ENCODE results near the gene HIGD1A.

Gene HIGD1A

DNA sequence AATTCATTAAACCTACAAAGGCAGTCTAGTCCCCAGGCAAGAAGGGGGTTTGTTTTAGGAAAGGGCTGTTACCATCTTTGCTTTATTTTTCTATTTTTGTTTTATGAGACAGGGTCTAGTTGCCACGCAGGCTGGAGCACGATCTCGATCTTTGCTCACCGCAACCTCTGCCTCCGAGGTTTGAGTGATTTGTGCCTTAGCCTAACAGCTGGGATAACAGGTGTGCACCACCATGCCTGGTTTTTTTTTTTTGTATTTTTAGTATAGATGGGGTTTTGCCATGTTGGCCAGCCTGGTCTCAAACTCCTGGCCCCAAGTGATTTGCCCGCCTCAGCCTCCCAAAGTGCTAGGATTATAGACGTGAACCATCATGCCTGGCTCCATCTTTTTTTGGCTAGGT is 4.9 kb downstream of the HIGD1A start:
- no peak for DNase-seq (ENCODE audit: low read depth)

DNA sequence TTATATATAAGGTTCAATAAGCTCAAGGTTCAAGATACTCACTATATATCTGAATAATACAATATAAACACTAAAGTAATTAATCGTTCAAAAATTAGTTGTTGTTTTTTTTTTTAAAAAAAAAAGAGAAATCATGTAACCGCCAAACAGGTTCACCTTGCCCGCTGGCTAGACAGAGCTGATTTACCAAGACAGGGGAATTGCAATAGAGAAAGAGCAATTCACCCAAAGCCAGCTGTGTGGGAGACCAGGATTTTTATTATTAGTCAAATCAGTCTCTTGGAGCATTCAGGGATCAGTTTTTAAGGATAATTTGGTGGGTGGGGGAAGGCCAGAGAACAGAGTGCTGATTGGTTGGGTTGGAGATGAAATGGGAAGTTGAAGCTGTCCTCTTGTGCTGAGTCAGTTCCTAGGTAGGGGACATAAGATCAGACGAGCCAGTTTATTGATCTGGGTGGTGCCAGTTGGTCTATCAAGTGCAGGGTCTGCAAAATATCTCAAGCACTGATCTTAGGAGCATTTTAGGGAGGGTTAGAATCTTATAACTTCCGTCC is 7.9 kb downstream of the HIGD1A start:
- DNase-seq (ENCODE audit: low read depth): no peak

DNA sequence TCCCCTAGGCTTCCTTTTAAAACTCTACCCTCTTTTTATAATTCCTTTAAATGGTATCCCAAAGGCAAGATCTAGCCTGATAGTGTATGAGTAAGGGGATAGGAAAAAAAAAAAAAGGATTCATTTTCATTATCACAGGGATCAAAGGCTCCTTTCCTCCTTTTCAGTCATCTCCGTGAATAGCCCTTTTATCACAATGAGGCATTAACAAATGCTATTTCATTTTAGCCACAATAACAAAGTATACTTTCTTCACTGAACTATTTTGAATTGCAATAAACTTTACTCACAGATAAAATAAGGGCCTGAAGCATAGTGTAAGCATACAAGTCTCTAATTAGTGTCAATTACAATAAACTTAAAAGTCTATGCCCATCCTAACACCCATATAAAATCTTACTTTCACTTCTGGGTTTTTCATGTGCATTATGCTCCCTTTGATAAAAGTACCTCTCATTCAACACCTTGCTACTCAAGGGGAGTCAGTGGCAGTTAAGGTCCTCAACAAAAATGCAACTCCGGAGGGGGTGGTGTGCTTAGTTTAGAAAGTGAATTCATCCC is 8.6 kb downstream of the HIGD1A start:
- DNase-seq (ENCODE audit: low read depth): no peak

DNA sequence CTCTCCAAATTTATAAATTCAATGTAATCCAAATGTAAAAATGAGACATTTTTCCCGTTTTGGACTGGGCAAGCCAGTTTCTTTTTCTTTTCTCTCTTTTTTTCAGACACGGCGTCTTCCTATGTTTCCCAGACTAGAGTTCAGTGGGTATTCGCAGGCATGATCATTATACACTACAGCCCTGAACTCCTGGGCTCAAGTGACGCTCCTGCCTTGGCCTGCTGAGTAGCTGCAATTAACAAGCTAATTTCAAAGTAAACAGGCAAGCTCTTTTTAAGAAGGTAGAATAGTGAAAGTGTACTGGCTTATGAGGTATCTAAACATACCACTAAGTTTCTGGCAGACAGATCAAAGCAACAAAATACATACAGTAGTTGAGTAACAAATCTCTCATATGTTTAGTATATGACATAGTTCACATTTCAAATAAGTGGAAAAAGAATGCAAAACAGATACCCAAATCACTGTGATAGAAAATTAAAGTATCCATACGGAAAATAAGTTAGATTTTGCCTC is 13.5 kb downstream of the HIGD1A start:
- DNase-seq (ENCODE audit: low read depth): no peak

DNA sequence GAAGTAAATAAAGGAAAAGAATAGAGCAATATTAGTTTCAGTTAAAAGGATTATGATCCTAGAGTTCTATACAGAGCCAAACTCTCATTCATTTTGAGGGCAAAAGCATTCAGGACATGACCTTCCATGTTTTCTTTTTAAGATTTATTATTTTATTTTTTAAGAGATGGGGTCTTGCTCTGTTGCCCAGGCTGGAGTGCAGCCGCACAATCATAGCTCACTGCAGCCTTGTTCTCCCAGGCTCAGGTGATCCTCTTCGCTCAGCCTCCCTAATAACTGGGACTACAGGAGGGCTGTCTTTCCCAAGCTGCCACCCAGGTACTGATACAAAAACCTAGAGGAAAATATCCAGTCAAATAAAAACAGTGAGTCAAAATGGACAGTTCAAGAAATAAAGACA is 17.7 kb downstream of the HIGD1A start:
- no peak for DNase-seq (ENCODE audit: low read depth)

DNA sequence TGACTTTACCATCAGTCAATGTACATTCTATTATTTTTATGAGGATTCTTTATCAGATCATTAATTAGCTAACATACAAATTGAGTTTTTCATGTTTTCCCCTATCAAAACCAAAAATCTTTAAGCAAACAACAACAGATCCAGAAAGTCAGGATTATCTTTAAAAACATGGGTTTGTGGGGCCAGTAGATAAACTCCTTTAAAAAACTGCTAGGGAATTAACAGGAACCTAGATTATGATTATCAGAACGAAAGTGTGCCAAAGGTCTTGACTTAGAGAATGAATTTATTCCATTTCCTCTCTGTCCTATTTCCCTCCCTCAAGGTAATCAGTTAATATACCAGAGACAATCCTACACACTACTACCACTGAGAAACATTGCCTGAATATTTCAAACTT is 18.1 kb downstream of the HIGD1A start:
- DNase-seq (ENCODE audit: low read depth): no peak

DNA sequence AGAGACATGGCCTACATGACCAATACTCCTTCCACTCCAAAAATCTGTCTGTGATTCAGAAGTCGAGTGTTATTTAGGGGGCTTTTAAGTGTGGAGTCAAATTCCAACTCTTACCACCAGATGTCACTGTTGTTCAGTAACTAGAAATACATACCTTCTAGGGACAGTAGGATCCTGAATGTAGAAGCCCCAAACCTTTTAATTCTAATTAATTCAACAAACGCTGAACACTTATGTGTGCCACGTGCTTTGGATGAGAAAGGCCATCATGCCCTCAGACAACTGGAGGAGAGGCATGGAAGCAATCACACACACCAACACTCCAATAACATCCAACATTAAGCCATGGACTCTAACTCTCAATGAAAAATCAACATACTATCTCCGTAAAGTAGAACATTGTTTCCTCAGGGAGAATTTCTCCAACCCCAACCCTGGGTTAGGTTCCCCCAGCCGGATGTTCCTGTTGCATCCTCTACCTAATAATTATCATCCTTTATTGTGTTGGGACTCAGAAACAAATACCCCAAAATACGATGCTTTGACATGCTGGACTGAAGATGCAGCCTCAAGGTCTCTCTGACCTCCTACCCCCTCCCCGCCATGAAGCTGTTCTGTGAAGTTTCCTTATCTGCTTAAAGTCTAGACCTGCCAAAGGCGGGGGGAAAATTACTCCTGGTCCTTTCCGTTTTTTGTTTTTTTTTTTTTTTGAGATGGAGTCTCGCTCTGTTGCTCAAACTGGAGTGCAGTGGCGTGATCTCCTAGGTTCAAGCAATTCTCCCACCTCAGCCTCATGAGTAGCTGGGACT is 23.2 kb downstream of the HIGD1A start:
- DNase-seq (ENCODE audit: low read depth): no peak

DNA sequence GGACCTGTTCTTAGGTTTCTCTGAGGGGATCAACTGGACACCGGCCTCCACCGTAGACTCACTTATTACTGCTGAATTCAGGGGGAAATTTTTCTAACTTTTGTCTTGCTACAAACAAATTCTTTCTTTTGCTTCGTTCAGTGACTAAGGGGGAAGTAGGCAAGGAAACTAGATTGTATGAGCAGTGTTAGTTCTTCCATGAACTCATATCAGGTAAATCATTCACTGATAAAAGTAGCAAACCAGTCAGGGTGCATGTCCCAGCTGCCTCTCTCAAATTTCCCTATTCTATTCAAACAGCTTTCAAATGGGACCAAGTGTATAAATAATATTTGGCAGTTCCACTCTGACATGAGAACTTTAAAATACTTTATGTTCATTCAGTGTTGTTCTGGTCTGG is 23.9 kb downstream of the HIGD1A start:
- DNase-seq (ENCODE audit: low read depth): no peak

DNA sequence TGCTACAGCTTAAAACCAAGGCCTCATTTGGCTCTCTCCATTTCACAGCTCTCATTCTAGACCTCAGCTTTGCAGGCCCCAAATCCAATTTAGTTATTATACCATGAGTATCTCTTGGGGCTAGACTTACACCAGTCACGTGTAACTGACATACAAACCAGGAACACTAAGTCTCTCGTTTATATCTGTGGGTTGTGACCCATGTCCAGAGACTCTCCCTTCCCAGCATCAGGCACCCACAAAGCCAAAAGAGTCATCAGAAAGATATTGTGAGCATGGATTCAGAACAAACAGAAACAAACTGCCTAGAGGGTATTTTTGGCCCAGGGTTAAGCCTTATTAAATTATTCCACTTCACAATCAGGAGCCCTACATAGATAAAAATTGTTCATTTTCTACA is 25.6 kb downstream of the HIGD1A start:
- no peak for DNase-seq (ENCODE audit: low read depth)

DNA sequence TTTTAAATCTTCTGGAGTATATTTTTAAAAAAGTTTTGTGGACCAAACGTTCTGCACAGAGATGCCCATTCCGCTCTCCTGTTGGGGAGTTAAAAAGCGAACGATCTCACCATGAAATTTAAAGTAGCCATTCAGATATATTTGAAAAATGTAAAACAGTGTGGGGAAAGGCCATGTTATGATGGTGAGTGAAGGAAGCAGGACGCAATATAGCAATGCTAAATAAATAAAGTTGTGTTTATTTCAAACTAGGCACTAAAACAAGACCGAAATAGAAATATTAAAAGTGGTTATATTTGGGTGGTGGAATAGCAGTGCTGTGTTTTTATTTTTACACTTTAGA is 30.9 kb downstream of the HIGD1A start:
- no peak for DNase-seq (ENCODE audit: low read depth)

DNA sequence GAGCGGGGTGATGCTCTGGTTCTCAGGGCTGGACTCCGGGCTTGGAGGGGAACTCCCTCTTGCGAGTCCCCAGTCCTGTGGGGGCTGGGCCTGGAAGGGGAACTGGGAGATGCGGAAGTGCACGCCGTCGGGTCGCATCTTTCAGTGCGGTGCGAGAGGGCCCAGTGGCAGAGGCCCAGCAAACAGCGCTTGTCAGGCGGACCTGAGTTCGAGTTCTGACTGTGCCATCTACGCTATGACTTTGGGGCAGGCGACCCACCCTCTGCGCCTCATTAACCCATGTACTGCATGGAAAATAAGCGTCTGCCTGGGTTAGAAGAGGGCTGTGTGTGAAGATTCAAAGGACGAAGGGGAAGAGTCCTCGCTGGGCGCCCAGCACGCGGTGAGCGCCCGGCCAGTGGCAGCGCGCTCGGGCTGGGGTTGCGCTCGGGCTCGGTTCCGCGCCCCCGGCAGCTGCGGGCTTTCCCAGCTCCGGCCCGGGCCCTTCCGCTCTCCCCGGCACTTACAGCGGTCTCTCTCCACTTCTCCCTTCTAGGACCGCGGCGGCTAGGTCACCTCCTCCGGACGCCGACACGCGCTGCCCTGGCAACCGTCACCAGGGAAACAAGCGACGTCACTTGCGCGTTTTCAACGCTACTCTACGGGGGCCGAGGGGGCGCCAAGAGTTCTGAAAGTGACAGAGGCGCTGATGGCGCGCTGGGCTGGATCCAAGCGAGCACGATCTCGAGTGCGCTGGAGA is 31.5 kb downstream of the HIGD1A start, which contains the start of gene CCDC13:
TSS of gene CCDC13 (minus strand) at position 584 of the 739 bp plus-strand sequence. CDS start 14,908 bp downstream, outside the sequence.
- DNase-seq (ENCODE audit: low read depth): peak; percentile 82

DNA sequence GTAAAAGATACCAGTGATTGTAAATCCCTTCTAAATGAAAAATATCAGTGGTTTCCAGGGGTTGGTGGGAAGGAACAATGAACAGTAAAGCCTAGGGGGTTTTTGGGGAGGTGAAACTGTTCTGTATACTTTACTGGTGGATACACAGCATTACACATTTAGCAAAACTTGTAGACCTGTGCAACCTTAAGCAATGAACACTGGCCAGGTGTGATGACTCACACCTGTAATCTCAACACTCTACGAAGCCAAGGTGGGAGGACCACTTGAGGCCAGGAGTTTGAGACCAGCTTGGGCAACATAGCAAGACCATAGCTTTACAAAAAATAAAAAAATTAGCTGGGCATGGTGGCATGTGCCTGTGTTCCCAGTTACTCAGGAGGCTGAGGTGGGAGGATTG is 33.0 kb downstream of the HIGD1A start:
- DNase-seq (ENCODE audit: low read depth): no peak

DNA sequence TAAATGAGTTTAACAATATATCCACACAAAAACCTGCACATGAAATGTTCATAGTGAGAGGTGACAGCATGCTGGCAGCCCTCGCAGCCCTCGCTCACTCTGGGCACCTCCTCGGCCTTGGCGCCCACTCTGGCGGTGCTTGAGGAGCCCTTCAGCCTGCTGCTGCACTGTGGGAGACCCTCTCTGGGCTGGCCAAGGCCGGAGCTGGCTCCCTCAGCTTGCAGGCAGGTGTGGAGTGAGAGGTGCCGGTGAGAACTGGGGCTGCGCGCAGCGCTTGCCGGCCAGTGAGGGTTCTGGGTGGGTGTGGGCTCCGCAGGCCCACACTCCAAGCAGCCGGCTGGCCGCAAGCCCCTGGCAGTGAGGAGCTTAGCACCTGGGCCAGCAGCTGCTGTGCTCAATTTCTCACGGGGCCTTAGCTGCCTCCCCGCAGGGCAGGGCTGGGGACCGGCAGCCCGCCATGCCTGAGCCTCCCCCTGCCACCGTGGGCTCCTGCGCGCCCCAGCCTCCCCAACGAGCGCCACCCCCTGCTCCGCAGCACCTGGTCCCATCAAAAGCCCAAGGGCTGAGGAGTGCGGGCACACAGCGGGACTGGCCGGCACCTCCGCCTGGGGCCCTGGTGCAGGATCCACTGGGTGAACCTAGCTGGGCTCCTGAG is 34.7 kb downstream of the HIGD1A start:
- DNase-seq (ENCODE audit: low read depth): no peak

DNA sequence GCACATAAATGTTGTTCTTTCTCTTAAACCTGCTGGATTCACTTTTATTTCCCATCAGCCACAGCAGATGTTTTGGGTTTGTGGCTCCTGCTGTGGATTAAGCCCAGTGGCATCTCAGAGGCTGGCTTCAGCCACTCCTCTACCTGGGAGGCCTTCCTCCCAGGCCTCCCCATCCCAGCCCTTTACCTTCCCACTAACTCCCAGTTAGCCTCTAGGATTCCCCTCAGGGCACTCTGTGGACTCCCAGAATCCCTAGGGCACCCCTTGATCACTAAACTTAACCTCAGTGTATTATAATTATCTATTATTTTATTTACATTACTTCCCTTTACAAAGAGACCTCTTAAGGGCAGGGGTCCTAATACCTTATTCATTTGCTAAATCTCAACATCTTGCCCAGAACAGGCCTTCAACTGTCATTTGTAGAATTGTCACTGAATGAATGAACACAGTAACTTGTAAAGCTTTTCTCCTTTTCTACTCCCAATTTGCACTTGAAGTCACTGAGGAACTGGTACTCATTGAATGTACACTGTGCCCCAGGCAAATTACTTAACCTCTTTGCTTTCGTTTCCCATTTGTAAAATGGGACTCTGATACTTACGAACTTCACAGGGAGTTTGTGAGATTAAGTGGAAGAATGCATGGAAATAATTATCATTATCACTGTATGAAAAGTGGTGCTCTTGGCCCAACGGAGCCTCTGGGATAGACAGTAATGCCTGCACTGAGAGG is 39.6 kb downstream of the HIGD1A start:
- DNase-seq (ENCODE audit: low read depth): no peak

DNA sequence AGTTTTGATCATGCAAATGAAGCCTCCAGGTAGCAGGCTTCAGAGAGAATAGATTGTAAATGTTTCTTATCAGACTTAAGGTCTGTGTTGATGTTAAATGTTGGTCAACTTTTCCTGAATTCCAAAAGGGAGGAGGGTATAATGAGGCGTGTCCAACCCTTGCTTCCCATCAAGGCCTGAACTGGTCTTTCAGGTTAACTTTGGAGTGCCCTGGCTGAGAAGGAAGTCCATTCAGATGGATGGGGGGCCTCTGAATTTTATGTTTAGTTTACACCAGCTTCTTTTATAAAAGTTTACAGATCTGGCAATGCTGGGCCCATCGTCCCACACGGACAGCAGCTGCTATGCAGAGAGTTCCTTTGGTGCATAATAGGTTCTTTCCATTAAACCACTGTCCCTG is 40.2 kb downstream of the HIGD1A start:
- DNase-seq (ENCODE audit: low read depth): no peak

DNA sequence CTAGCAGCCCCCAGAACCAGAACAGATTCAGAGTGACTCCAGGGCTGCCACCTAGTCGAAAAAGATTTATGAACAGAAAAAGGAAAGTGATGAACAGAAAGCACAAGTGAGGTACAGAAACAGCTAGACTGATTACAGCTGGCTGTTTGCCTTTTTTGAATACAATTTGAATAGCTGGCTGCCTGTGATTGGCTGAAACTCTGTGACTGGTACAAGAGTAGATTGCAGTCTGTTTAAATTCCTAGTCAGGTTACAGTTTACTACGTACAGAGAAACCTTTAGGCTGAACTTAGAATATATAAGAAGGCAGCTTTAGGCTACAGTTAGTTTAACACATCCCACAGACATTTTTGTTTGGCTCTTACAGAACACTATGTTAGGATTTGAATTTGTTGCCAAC is 41.3 kb downstream of the HIGD1A start:
- DNase-seq (ENCODE audit: low read depth): no peak

DNA sequence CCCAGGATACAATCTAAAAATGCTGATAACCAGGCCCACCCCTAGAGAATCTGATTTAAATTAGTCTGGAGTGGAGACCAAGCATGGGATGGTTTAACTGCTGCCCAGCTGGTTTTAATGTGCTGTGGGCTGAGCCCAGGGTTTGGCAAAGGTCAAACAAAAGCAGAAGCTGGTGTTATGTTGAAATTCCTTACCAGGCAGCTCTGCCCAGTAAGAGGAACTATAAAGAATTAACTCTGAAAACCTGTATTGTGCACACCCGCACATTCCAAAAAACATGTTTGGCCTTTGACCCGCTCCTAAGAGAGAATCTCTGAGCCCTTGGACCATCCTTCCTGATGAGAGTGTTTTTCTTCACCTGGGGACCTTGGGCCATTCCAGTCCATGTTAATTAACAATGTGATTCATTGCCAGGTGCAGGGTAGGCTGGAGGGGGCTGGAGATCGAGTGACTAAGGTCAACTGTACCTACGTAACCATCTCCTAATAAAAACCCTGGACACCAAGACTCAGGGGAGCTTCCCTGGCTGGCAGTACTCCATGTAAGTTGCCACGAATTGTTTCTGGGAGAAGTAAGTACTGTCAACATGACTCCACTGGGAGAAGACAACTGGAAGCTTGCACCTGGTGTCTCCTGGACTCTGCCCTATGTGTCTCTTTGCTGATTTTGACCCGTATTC is 42.1 kb downstream of the HIGD1A start:
- DNase-seq (ENCODE audit: low read depth): no peak

DNA sequence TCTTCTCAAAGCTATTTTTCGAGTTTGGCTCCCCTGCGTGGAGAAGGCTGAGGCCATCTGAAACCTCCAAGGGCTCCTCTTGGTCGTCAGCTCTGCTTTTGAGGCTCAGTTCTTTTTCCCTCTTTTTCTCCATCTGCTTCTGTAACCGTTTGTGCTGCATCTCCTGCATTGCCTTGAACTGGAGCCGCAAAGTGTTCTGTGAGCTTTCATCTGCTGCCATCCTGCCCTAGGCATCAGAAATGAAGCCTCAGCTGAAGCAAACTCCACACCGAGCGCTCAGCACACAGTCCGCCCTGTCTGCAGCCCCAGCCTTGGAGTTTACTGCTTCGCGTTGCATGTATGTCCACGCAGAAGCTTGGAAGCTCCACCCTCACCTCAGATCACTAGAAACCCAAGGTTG is 46.2 kb downstream of the HIGD1A start:
- DNase-seq (ENCODE audit: low read depth): no peak

DNA sequence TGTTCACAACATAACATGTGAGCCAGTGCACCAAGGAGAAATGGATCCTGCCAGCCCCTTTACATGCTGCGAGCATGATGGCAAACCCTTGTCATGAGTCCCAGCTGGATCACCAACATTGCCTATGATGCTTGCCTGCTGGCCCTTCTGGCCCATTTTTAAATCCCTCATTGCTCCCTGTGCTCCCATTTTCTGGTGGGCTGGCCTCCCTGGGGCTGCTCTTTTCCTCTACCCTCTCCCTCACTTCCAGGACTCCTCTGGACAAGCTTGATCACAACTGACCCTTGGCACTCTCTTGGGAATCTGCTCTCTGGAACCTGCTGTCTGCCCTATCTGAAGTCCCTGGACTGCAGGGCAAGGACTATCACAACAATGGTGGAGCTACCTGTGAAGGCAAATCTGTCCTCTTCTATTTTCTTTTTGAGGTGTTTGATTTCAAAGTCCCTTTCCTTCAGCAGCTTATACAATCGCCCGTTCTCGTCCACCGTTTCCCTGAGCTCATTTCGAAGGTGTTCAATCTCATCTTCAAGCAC is 47.5 kb downstream of the HIGD1A start:
- DNase-seq (ENCODE audit: low read depth): no peak

DNA sequence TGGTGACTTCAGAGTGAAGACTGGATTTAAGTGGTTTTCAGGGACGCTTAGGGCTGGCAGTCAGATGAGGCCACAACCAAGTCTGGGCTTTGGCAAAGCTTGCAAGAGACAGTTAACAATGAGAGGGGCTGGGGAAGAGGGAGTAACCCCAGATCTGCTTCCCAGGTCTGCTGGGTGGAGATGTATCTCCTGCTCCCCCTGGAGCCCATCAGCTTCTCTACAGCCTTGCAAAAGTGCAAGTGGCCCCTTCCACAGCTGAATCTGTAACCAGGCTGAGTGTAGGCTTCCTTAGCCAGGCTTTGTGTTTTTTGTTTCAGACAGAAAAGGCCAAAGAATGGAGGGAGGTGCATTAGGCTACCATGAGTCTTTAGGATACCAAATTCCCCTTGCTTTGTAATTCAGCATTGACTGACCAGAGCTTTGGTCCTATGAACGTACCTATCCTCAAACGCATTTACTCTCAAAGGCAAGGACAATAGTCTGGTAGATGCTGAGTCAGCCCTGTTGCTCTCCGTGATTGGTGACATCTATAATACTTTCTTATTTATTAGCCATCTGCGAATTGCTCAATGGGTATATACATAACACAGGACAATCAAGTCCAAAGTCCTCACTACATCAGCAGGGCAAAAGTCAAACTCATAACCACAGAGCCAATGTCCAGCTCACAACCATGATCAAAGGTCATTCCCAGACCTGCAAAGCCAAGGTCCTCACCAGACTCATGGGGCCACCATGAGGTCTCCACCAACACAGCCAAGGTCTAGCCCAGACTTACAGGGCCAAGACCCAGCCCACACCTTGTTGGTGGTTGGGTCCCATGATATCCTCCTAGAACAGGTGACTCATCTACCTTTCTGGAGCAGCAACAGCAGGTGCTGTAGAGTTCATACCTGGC is 48.4 kb downstream of the HIGD1A start:
- no peak for DNase-seq (ENCODE audit: low read depth)
